A673 (cell line): ENCODE measurements around the gene AVP.
A peak's percentile ranks its signal among the peaks of the same experiment; 100 is the strongest.

Experiments
- CTCF ChIP-seq: fragments of 300-800, 200-600 bp; sonication (generic); conservative IDR thresholded peaks from 2 replicates; pipeline ENCODE4 v1.5.1; 2017; ENCODE audit warnings: low read depth, mild to moderate bottlenecking, antibody characterized with exemption, low read length, moderate library complexity, mixed read lengths
- EZH2 ChIP-seq: fragments of 200-600 bp; sonication (generic); IDR thresholded peaks from 2 replicates; pipeline ENCODE4 v1.6.1; 2017; ENCODE audit warnings: borderline replicate concordance, low read depth, mild to moderate bottlenecking, mixed read lengths, antibody characterized with exemption, low read length; ENCODE audit not compliant: poor library complexity, severe bottlenecking

- TF ChIP-seq CTCF (no peak), EZH2 (peak; percentile 92)
Observed at GRCh38 chr20:3082306-3082951, 2.1 kb downstream of the AVP start.
